Measurements from ENCODE around the gene MAP3K14. TPM values are rescaled to one million over a fixed set of nuclear protein-coding genes. Genes with fewer than 3 reads are reported as not detected.

MAP3K14 gene
- total RNA-seq, 1 experiment from 2014 or later = 58.3 TPM

GRCh38 chr17:45229681-45230409 lies 87.0 kb downstream of the MAP3K14 start:
- Histone ChIP-seq H3K27me3 (ENCODE audit: insufficient read depth, low read depth) (no peaks in the 10 kb centered on the region), H4K20me1 (ENCODE audit: insufficient read depth) (no peaks in the 10 kb centered on the region), H3F3A (ENCODE audit: insufficient read depth, low read depth) (peaks cover 40% of the 10 kb centered on the region; the same call in 1 of the 2 replicates), H3K79me2 (ENCODE audit: low read depth) (peaks cover 7% of the 10 kb centered on the region; the same call in 1 of the 2 replicates), H3K9me2 (ENCODE audit: insufficient read depth) (no peaks in the 10 kb centered on the region), H3K36me3 (ENCODE audit: low read depth) (no peaks in the 10 kb centered on the region), H3K4me2 (peak overlapping the region; percentile 70; the same call in 1 of the 2 replicates), H3K9me3 (ENCODE audit: insufficient read depth, low read depth) (no peaks in the 10 kb centered on the region), H2AFZ (no peak overlapping the region), H3K4me3 (no peak overlapping the region), H3K4me1 (replicated peaks; ENCODE audit: insufficient read depth) (peaks cover 54% of the 10 kb centered on the region), H3K27ac (no peak overlapping the region; the same call in 1 of the 2 replicates)
- ChIA-PET POLR2A (ENCODE audit: unreplicated experiment) (interaction anchor here (0.5 to 0.6 kb wide), 3 partner anchors 21 to 140 kb away, joined by 5 to 8 read pairs (median 7); no protein-coding TSS in a partner anchor), CTCF (interaction anchor here (0.6 to 5.4 kb wide), 3 partner anchors 81 to 410 kb away, joined by 3 to 31 read pairs (median 3); partner anchors contain the start of gene ACBD4)
- no TSS peak for BruUV-seq (replicated peaks)
- intact Hi-C loops (cut with micrococcal nuclease; ENCODE audit: unreplicated experiment) = no loop called here
- no peak for DNase-seq
- TF ChIP-seq CTCF (conservative IDR thresholded peaks at IDR 0.05) (no peak), EZH2 (IDR thresholded peaks at IDR 0.05; ENCODE audit: low read depth) (no peak)

- peak overlapping the region; percentile 70 for H3K4me2 ChIP-seq
Measured at GRCh38 chr17:45228763-45229539, 87.9 kb downstream of the MAP3K14 start.

More at GRCh38 chr17:45228763-45229539, 87.9 kb downstream of the MAP3K14 start:
- no peaks in the 10 kb centered on the region for H4K20me1 ChIP-seq (ENCODE audit: insufficient read depth)
- DNase-seq = peak; percentile 65 to 68
- peaks cover 7% of the 10 kb centered on the region; the same call in 1 of the 2 replicates for H3K79me2 ChIP-seq (ENCODE audit: low read depth)
- H3K4me3 ChIP-seq = peak overlapping the region; percentile 3; the same call in 1 of the 2 replicates
- no peaks in the 10 kb centered on the region for H3K9me3 ChIP-seq (ENCODE audit: insufficient read depth, low read depth)
- ChIA-PET CTCF (interaction anchor here (0.7 to 5.4 kb wide), 3 partner anchors 9 to 94 kb away, joined by 3 to 31 read pairs (median 4); partner anchors contain the start of gene ACBD4), POLR2A (ENCODE audit: unreplicated experiment) (interaction anchor here (0.5 kb wide), 1 partner anchor 141 kb away, joined by 7 read pairs; no protein-coding TSS in a partner anchor)
- peaks cover 55% of the 10 kb centered on the region for H3K4me1 ChIP-seq (replicated peaks; ENCODE audit: insufficient read depth)
- H2AFZ ChIP-seq = 0 out of 2 replicates have a peak overlapping the region, but pooled peaks have one; percentile 1
- intact Hi-C loops (cut with micrococcal nuclease; ENCODE audit: unreplicated experiment) = no loop called here
- no peaks in the 10 kb centered on the region for H3K36me3 ChIP-seq (ENCODE audit: low read depth)
- no peaks in the 10 kb centered on the region for H3K27me3 ChIP-seq (ENCODE audit: insufficient read depth, low read depth)
- H3K27ac ChIP-seq = peak overlapping the region; percentile 22
- TF ChIP-seq CTCF (conservative IDR thresholded peaks at IDR 0.05) (no peak), EZH2 (IDR thresholded peaks at IDR 0.05; ENCODE audit: low read depth) (no peak)
- no peaks in the 10 kb centered on the region for H3K9me2 ChIP-seq (ENCODE audit: insufficient read depth)
- peaks cover 39% of the 10 kb centered on the region; the same call in 1 of the 2 replicates for H3F3A ChIP-seq (ENCODE audit: insufficient read depth, low read depth)
- BruUV-seq (replicated peaks) = no TSS peak
